Measurements from ENCODE around the gene CXXC5.

- no peak for TF ChIP-seq EZH2 (IDR thresholded peaks at IDR 0.05; ENCODE audit: borderline replicate concordance, low read depth, low read length, poor library complexity, severe bottlenecking)
- TF ChIP-seq, protein P1, sequence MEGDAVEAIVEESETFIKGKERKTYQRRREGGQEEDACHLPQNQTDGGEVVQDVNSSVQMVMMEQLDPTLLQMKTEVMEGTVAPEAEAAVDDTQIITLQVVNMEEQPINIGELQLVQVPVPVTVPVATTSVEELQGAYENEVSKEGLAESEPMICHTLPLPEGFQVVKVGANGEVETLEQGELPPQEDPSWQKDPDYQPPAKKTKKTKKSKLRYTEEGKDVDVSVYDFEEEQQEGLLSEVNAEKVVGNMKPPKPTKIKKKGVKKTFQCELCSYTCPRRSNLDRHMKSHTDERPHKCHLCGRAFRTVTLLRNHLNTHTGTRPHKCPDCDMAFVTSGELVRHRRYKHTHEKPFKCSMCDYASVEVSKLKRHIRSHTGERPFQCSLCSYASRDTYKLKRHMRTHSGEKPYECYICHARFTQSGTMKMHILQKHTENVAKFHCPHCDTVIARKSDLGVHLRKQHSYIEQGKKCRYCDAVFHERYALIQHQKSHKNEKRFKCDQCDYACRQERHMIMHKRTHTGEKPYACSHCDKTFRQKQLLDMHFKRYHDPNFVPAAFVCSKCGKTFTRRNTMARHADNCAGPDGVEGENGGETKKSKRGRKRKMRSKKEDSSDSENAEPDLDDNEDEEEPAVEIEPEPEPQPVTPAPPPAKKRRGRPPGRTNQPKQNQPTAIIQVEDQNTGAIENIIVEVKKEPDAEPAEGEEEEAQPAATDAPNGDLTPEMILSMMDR (conservative IDR thresholded peaks at IDR 0.05; ENCODE audit: low read depth, low read length) = no peak
These were observed 5.5 kb downstream of the CXXC5 start for GRCh38 chr5:139653616-139654015.
